ENCODE measurements around the gene TMIGD1.

The TMIGD1 gene

GRCh38 chr17:30332057-30332542 lies 1.8 kb downstream of the TMIGD1 start:
- H3K4me3 ChIP-seq (ENCODE audit: low read length) = no peak overlapping the region
- TF ChIP-seq CTCF (conservative IDR thresholded peaks at IDR 0.05; ENCODE audit: low read depth, low read length) = no peak
- DNase-seq (ENCODE audit: low read depth) = no peak

- no peak for TF ChIP-seq CTCF (conservative IDR thresholded peaks at IDR 0.05; ENCODE audit: low read depth, low read length)
- H3K4me3 ChIP-seq (ENCODE audit: low read length) = no peak overlapping the region
- no peak for DNase-seq (ENCODE audit: low read depth)
Measured at GRCh38 chr17:30326809-30327208, 7.0 kb downstream of the TMIGD1 start.

- no peak overlapping the region for H3K4me3 ChIP-seq (ENCODE audit: low read length)
- no peak for DNase-seq (ENCODE audit: low read depth)
- no peak for TF ChIP-seq CTCF (conservative IDR thresholded peaks at IDR 0.05; ENCODE audit: low read depth, low read length)
Measured at GRCh38 chr17:30324723-30325122, 9.1 kb downstream of the TMIGD1 start.

- no peak overlapping the region for H3K4me3 ChIP-seq (ENCODE audit: low read length)
- no peak for TF ChIP-seq CTCF (conservative IDR thresholded peaks at IDR 0.05; ENCODE audit: low read depth, low read length)
- DNase-seq (ENCODE audit: low read depth) = no peak
Measured at GRCh38 chr17:30323895-30324319, 9.9 kb downstream of the TMIGD1 start.

GRCh38 chr17:30323262-30323894 lies 10.5 kb downstream of the TMIGD1 start:
- no peak for TF ChIP-seq CTCF (conservative IDR thresholded peaks at IDR 0.05; ENCODE audit: low read depth, low read length)
- DNase-seq (ENCODE audit: low read depth) = no peak
- no peak overlapping the region for H3K4me3 ChIP-seq (ENCODE audit: low read length)

GRCh38 chr17:30321314-30321713 lies 12.5 kb downstream of the TMIGD1 start:
- no peak for TF ChIP-seq CTCF (conservative IDR thresholded peaks at IDR 0.05; ENCODE audit: low read depth, low read length)
- H3K4me3 ChIP-seq (ENCODE audit: low read length) = no peak overlapping the region
- DNase-seq (ENCODE audit: low read depth) = no peak

- TF ChIP-seq CTCF (conservative IDR thresholded peaks at IDR 0.05; ENCODE audit: low read depth, low read length) = no peak
- H3K4me3 ChIP-seq (ENCODE audit: low read length) = no peak overlapping the region
- no peak for DNase-seq (ENCODE audit: low read depth)
Measured at GRCh38 chr17:30318155-30318554, 15.7 kb downstream of the TMIGD1 start.

All from retinal pigment epithelial cell (primary cell).